Stimulated activated naive CD8-positive, alpha-beta T cell treated with anti-CD3 and anti-CD28 coated beads, Interleukin-15, Interleukin-2, amounts not matched to agents 100 U/mL and 50 U/mL, for 24 hours (primary cell): Measurements from ENCODE around the gene CUL1.
"Not testable (repeated sequence)": the region's sequence is repeated elsewhere in the genome, so short reads cannot be mapped to it uniquely, and the experiment has no call there.

Experiments
- ATAC-seq: fragments of 150-1000 bp; cut with Tn5 transposase; one replicate; pipeline ENCODE4 v1.10.0; 2021
- DNase-seq: peaks from one replicate; pipeline ENCODE4 v3.0.0; 2021

The CUL1 gene

GRCh38 chr7:148697256-148698006, 1.3 kb upstream of the CUL1 start:
- peak; percentile 68 for DNase-seq
- ATAC-seq: peak; percentile 59

GRCh38 chr7:148698007-148698396, 701 bp upstream of the CUL1 start:
- ATAC-seq: no peak

GRCh38 chr7:148699024-148699781, 500 bp downstream of the CUL1 start:
- peak; percentile 65 for DNase-seq
- peak; percentile 33 for ATAC-seq

More at GRCh38 chr7:148698007-148698396, 701 bp upstream of the CUL1 start:
- DNase-seq: no peak

- DNase-seq: no peak
- no peak for ATAC-seq
Measured at GRCh38 chr7:148699782-148700629, 1.3 kb downstream of the CUL1 start.

- peak; percentile 68 for DNase-seq
- ATAC-seq: no peak
Measured at GRCh38 chr7:148700661-148701064, 2.0 kb downstream of the CUL1 start.

GRCh38 chr7:148701414-148701813, 2.7 kb downstream of the CUL1 start:
- ATAC-seq (no peak), DNase-seq (no peak)

GRCh38 chr7:148702876-148703670, 4.4 kb downstream of the CUL1 start:
- DNase-seq (no peak), ATAC-seq (no peak)

GRCh38 chr7:148703671-148703962, 4.9 kb downstream of the CUL1 start:
- ATAC-seq: not testable (repeated sequence)

GRCh38 chr7:148704189-148704588, 5.5 kb downstream of the CUL1 start:
- DNase-seq: no peak
- no peak for ATAC-seq

More at GRCh38 chr7:148703671-148703962, 4.9 kb downstream of the CUL1 start:
- not testable (repeated sequence) for DNase-seq

GRCh38 chr7:148704970-148705369, 6.3 kb downstream of the CUL1 start:
- ATAC-seq: no peak

GRCh38 chr7:148706368-148706767, 7.7 kb downstream of the CUL1 start:
- DNase-seq (no peak), ATAC-seq (no peak)

More at GRCh38 chr7:148704970-148705369, 6.3 kb downstream of the CUL1 start:
- no peak for DNase-seq

- DNase-seq (no peak), ATAC-seq (no peak)
Measured at GRCh38 chr7:148708026-148708885, 9.6 kb downstream of the CUL1 start.

GRCh38 chr7:148709014-148709413, 10.3 kb downstream of the CUL1 start:
- ATAC-seq (no peak), DNase-seq (no peak)

- DNase-seq, ATAC-seq: not testable (repeated sequence)
Measured at GRCh38 chr7:148710426-148710825, 11.7 kb downstream of the CUL1 start.

- no peak for DNase-seq
- no peak for ATAC-seq
Measured at GRCh38 chr7:148711191-148712102, 12.7 kb downstream of the CUL1 start.

- ATAC-seq: peak; percentile 38
- no peak for DNase-seq
Measured at GRCh38 chr7:148712678-148713329, 14.1 kb downstream of the CUL1 start.

- DNase-seq (no peak), ATAC-seq (peak; percentile 37)
Measured at GRCh38 chr7:148714498-148714897, 15.8 kb downstream of the CUL1 start.

- DNase-seq: no peak
Measured at GRCh38 chr7:148715027-148715426, 16.3 kb downstream of the CUL1 start.

GRCh38 chr7:148717266-148717793, 18.6 kb downstream of the CUL1 start:
- no peak for DNase-seq
- no peak for ATAC-seq

More at GRCh38 chr7:148715027-148715426, 16.3 kb downstream of the CUL1 start:
- ATAC-seq: peak; percentile 47
